GM12865 (cell line): ENCODE data around the gene MAPKAPK3.
"Not testable (repeated sequence)": the region's sequence is repeated elsewhere in the genome, so short reads cannot be mapped to it uniquely, and the experiment has no call there.

Source experiments
- DNase-seq: peaks from one replicate; pipeline ENCODE4 v3.0.0; 2010; ENCODE audit warnings: low read depth
- H3K4me3 ChIP-seq: 2 replicates; pipeline ENCODE4 v1.5.1; 2011; ENCODE audit warnings: mild to moderate bottlenecking, low read depth, low read length, control low read depth
- TF ChIP-seq, protein P1 (sequence below): IDR thresholded peaks from 2 replicates; pipeline ENCODE4 v1.5.1; 2011; ENCODE audit warnings: low read length, control low read depth, low read depth, inconsistent platforms; ENCODE audit not compliant: insufficient read depth; ENCODE audit errors: missing control alignments

The MAPKAPK3 gene

GRCh38 chr3:50660386-50660785 is 43.4 kb downstream of the MAPKAPK3 start:
- no peak overlapping the region for H3K4me3 ChIP-seq
- TF ChIP-seq, protein P1, sequence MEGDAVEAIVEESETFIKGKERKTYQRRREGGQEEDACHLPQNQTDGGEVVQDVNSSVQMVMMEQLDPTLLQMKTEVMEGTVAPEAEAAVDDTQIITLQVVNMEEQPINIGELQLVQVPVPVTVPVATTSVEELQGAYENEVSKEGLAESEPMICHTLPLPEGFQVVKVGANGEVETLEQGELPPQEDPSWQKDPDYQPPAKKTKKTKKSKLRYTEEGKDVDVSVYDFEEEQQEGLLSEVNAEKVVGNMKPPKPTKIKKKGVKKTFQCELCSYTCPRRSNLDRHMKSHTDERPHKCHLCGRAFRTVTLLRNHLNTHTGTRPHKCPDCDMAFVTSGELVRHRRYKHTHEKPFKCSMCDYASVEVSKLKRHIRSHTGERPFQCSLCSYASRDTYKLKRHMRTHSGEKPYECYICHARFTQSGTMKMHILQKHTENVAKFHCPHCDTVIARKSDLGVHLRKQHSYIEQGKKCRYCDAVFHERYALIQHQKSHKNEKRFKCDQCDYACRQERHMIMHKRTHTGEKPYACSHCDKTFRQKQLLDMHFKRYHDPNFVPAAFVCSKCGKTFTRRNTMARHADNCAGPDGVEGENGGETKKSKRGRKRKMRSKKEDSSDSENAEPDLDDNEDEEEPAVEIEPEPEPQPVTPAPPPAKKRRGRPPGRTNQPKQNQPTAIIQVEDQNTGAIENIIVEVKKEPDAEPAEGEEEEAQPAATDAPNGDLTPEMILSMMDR: no peak
- DNase-seq: no peak

GRCh38 chr3:50661321-50661837 is 44.4 kb downstream of the MAPKAPK3 start:
- no peak overlapping the region for H3K4me3 ChIP-seq
- no peak for DNase-seq
- TF ChIP-seq, protein P1: no peak

DNA sequence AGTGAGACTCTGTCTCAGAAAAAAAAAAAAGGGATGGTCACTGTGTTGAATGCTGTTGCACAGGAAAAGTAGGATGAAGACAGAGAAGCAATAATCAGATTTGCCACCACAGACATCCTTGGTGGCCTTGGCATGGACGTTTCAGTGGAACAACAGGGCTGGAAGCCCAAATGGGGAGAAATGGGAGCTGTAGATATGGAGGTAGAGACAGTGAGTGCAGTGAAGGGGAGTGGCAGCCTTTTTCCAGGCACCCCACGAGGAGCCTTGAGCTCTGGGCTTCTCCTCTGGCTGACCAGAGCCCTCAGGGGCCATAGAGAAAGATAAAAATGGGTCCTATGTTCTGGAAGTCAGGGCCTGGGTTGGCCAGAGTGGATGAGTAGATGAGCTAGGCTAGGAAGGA is 45.5 kb downstream of the MAPKAPK3 start:
- H3K4me3 ChIP-seq: no peak overlapping the region
- TF ChIP-seq, protein P1: no peak

GRCh38 chr3:50665081-50665840 is 48.3 kb downstream of the MAPKAPK3 start:
- DNase-seq: no peak
- TF ChIP-seq, protein P1: no peak
- no peak overlapping the region for H3K4me3 ChIP-seq

More for the DNA sequence above, 45.5 kb downstream of the MAPKAPK3 start:
- no peak for DNase-seq

DNA sequence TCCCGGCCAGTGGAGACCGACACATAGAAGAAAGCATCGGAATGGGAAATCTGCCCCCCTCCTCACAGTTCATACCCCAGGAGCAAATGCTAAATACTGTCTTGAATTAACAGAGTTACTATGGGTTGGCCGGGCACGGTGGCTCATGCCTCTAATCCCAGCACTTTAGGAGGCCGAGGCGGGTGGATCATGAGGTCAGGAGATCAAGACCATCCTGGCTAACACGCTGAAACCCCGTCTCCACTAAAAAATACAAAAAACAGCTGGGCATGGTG is 48.8 kb downstream of the MAPKAPK3 start:
- H3K4me3 ChIP-seq, DNase-seq: not testable (repeated sequence)

DNA sequence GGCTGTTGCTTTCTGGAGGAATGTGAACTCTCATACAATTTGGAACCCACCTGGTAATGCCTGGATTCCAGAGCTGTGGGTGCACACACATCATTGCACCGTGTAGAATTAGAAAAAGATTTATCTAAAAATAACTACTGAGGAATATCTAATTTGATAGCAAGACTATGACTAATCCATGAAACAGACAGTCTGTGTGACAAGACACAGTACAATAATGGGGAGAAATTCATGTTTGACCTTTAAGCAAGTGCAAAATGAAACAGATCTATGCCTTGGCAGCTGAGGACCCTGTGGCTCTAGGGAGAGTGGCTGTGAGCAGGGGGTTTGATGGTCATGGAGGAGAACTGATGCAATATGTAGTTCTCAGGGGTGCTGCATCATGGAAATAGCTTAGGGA is 49.9 kb downstream of the MAPKAPK3 start:
- H3K4me3 ChIP-seq: no peak overlapping the region
- TF ChIP-seq, protein P1: no peak
- DNase-seq: no peak

DNA sequence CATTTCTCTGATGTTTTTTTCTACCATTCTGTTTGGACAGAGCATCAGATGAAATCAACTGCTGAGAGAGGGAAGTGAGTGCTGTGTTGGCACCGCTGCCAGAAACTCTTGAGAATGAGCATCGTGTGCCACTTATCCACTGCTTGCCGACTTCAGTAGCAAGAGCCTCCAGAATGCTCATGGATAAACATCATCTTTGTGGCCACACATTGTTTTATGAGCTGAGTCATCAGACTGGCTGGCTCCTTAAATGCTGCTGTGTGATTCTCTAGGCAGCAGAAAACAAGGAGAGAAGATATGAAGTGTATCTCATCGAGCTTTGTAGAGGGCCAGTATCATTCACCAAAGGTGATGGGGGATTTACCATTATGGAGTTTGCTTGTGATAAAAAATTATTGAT is 54.4 kb downstream of the MAPKAPK3 start:
- no peak for DNase-seq
- TF ChIP-seq, protein P1: no peak
- no peak overlapping the region for H3K4me3 ChIP-seq
